Brain microvascular endothelial cell (primary cell): ENCODE data around the gene TMEM41A.
"Not testable (repeated sequence)": the region's sequence is repeated elsewhere in the genome, so short reads cannot be mapped to it uniquely, and the experiment has no call there.

Source experiments
- DNase-seq: peaks from one replicate; pipeline ENCODE4 v3.0.0-alpha.2; 2020
- H3K27ac ChIP-seq: fragments of 250-450 bp; sonication (Bioruptor Pico); 2 replicates; pipeline ENCODE4 v1.5.1; 2020; ENCODE audit warnings: mild to moderate bottlenecking, moderate library complexity
- H3K27me3 ChIP-seq: fragments of 250-450 bp; sonication (Bioruptor Pico); replicated peaks from 2 replicates; pipeline ENCODE4 v1.5.1; 2020; ENCODE audit warnings: mild to moderate bottlenecking
- H3K36me3 ChIP-seq: fragments of 250-450 bp; sonication (Bioruptor Pico); replicated peaks from 2 replicates; pipeline ENCODE4 v1.5.1; 2020; ENCODE audit warnings: mild to moderate bottlenecking
- H3K4me3 ChIP-seq: 2 replicates; pipeline ENCODE4 v1.5.1; 2011; ENCODE audit warnings: low read depth, mild to moderate bottlenecking, control low read depth, low read length, moderate library complexity
- CTCF ChIP-seq: IDR thresholded peaks from 2 replicates; pipeline ENCODE4 v1.5.1; 2011; ENCODE audit warnings: low read depth, mild to moderate bottlenecking, moderate library complexity, low read length, control low read depth, inconsistent platforms; ENCODE audit errors: missing control alignments
- in situ Hi-C: cut with HindIII; loops from 2 replicates; pipeline ENCODE4 v1.10.0; 2017; ENCODE audit warnings: low sequenced_read_pairs, low pct_ligation_motif_present

The TMEM41A gene

GRCh38 chr3:185460309-185460708, 38.5 kb downstream of the TMEM41A start:
- no peaks in the 10 kb centered on the region for H3K27me3 ChIP-seq
- TF ChIP-seq CTCF = no peak
- H3K36me3 ChIP-seq = no peaks in the 10 kb centered on the region
- H3K4me3 ChIP-seq = no peak overlapping the region
- no peak for DNase-seq
- no peak overlapping the region for H3K27ac ChIP-seq
- in situ Hi-C loops = no loop called here

GRCh38 chr3:185457376-185457775, 41.5 kb downstream of the TMEM41A start:
- no peak overlapping the region for H3K27ac ChIP-seq
- no peak overlapping the region for H3K4me3 ChIP-seq
- DNase-seq = no peak
- no peaks in the 10 kb centered on the region for H3K36me3 ChIP-seq
- H3K27me3 ChIP-seq = no peaks in the 10 kb centered on the region
- no peak for TF ChIP-seq CTCF
- in situ Hi-C loops = no loop called here

- H3K27ac ChIP-seq, H3K4me3 ChIP-seq, DNase-seq, H3K36me3 ChIP-seq, H3K27me3 ChIP-seq, in situ Hi-C loops: not testable (repeated sequence)
Measured at GRCh38 chr3:185451432-185451831, 47.4 kb downstream of the TMEM41A start.

GRCh38 chr3:185448107-185448506, 50.7 kb downstream of the TMEM41A start:
- Histone ChIP-seq H3K4me3 (no peak overlapping the region), H3K36me3 (no peaks in the 10 kb centered on the region), H3K27me3 (no peaks in the 10 kb centered on the region), H3K27ac (no peak overlapping the region)
- no peak for DNase-seq
- TF ChIP-seq CTCF = no peak
- in situ Hi-C loops = no loop called here

GRCh38 chr3:185444329-185444728, 54.5 kb downstream of the TMEM41A start:
- Histone ChIP-seq H3K36me3 (no peaks in the 10 kb centered on the region), H3K27me3 (no peaks in the 10 kb centered on the region), H3K27ac (no peak overlapping the region), H3K4me3 (no peak overlapping the region)
- no peak for TF ChIP-seq CTCF
- DNase-seq = no peak
- in situ Hi-C loops = no loop called here

GRCh38 chr3:185442031-185442430, 56.8 kb downstream of the TMEM41A start:
- H3K36me3 ChIP-seq = no peaks in the 10 kb centered on the region
- in situ Hi-C loops = no loop called here

More at GRCh38 chr3:185442031-185442430, 56.8 kb downstream of the TMEM41A start:
- H3K27ac ChIP-seq = no peak overlapping the region
- no peak for DNase-seq
- H3K4me3 ChIP-seq = no peak overlapping the region
- no peaks in the 10 kb centered on the region for H3K27me3 ChIP-seq
- TF ChIP-seq CTCF = no peak
